GM21723 (cell line): ENCODE data around the gene COL9A3.
"Not testable (repeated sequence)": the region's sequence is repeated elsewhere in the genome, so short reads cannot be mapped to it uniquely, and the experiment has no call there.

ENCODE experiments used
- ATAC-seq: cut with Tn5 transposase; IDR thresholded peaks from one replicate; pipeline ENCODE4 v1.9.1; 2021; ENCODE audit warnings: mild to moderate bottlenecking, moderate library complexity; ENCODE audit not compliant: unreplicated experiment

COL9A3 gene

DNA sequence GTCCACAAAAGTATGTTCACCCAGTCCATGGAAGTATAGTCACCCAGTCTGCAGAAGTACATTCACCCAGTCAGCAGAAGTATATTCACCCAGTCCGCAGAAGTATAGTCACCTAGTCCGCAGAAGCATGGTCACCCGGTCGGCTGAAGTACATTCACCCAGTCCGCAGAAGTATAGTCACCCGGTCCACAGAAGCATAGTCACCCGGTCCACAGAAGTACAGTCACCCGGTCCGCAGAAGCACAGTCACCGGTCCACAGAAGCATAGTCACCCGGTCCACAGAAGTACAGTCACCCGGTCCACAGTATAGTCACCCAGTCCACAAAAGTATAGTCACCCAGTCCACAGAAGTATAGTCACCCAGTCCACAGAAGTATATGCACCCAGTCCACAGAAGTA lies 36.0 kb downstream of the COL9A3 start:
- no peak for ATAC-seq

DNA sequence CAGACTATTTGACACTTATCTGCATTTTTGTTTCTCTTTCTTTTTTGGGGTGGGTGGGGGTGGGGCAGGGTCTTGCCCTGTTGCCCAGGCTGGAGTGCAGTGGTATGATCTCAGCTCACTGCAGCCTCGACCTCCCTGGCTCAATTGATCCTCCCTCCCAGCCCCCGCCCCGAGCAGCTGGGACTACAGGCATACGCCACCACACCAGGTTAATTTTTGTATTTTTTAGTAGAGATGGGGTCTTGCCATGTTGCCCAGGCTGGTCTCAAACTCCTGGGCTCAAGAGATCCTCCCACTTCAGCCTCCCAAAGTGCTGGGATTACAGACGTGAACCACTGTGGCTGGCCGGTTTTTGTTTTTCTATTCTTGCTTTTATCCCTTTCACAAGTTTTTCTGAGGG lies 36.5 kb downstream of the COL9A3 start:
- not testable (repeated sequence) for ATAC-seq

DNA sequence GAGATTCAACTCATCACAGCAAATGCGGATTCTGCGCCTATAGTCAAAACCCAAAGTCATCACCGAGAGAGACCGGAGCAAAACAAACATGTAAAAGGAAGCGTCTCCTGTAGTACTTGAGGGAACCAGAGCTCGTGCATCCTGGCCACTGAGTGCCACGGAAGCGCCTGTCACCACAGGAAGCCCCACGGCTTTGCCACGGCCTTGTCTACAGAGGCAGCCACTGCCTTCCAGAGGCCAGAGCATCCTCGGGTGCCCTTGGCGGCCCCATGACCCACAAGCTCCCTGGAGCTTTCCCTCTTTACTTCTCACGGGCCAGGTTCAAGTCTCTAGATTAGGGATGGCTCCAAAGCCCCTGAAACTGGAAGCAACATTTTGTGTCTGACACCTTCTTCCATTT lies 37.3 kb downstream of the COL9A3 start:
- ATAC-seq: no peak

DNA sequence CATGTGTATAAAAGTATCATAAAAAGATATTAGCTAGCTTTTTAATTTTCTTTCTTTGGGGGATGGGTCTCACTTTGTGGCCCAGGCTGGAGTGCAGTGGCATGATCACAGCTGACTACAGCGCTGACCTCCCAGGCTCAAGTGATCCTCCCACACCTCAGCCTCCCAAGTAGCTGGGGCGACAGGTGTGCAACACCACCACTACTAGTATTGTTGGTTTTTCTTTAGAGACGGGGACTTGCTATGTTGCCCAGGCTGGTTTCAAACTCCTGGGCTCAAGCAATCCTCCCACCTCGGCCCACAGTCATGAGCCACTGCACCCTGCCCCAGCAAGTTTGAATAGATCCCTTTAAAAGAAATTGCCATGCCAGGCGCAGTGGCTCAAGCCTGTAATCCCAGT lies 38.3 kb downstream of the COL9A3 start:
- no peak for ATAC-seq

DNA sequence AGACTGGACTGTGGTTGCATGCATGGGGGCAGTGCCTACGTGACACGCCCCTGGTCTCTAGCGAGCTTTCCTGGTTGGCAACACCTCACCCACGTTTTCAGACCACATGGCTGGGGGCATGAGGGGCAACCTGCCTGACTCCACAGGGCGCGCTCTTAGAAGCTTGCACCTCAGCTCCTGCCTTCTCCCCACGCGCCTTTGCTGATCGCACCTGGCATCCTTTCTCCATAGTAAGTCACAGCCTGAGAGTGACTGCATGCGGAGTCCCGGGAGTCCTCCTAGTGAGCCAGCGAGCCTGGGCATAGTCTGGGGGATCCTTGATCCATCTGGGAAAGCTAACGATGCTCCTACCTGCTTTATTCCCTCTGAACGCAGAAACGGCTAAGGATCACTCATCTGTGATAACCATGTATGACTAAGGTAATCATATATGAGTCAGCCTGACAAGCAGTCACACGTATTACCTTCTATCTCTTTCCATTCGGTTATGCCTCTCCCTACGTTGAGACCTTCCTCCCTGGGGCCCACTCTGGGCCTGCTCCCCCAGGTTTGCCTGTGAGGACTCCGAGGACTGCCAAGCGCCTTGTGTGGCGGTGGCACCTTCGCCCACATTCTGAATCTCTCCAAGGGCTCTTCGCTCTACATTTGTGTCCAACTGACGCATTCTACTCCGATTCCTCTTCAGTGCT lies 40.2 kb downstream of the COL9A3 start:
- no peak for ATAC-seq

DNA sequence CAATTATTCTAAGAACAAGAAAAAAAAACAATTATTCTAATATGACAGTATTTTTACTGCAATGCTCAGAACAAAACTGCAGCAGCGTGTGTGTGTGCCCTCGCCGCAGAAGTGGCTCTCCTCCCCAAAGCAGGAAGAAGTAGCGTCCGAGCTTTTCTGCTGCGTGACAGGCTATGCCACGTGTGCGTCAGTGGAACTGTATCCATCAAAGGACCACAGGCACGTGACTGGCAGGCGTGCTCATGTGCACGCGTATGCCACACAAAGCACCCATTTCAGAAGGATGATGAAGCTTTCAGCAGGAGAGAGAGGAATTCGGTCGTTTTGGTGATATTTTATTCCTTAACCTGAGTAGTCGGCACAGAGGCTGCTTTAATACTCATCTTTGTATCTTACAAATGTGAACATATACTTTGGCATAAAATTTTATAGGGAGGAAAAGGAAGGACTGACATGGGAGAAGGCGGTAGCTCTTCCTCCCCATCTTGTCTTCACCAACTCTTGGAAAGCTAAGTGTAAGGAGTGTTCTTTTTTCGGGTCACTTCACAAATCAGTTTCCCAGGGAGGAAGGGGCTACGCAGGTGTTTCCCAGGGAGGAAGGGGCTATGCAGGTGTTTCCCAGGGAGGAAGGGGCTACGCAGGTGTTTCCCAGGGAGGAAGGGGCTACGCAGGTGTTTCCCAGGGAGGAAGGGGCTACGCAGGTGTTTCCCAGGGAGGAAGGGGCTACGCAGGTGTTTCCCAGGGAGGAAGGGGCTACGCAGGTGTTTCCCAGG lies 41.4 kb downstream of the COL9A3 start:
- ATAC-seq: no peak

DNA sequence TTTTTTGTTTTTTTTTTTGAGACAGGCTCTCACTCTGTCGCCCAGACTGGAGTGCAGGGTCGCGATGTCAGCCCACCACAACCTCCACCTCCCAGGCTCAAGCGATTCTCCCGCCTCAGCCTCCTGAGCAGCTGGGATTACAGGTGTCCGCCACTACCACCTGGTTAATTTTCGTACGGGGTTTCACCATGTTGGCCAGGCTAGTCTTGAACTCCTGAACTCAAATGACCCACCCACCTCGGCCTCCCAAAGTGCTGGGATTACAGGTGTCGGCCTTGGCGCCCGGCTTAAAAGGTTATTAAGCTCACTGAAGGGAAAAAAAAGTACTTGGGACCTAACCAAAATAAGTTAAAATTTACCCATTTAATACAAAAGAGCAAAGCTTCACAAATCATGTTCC lies 42.9 kb downstream of the COL9A3 start:
- no peak for ATAC-seq

DNA sequence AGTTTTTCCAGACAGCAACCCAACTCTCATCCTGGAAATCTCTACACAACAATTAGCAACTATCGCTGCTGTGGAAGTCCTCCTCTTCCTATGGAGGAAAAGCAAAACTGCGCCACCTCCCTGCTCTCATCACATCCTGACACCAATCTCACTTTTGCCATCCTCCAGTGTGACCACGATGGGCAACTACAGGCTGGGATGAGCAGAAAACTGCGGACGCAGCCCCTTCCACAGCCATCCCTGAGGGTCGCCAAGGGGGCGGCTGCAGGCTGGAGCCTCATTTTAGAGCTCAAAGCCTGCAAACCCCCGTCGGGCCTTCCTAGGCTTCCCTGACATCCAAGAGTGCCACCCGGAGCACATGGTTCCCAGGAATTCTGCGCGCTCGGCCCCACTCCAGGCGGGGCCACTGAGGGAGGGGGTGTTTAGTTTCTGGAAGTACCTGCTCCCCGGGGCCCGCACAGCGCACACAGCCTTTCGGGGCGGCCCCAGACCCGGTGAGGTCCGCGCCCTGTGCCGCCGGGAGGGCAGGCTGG lies 43.6 kb downstream of the COL9A3 start:
- no peak for ATAC-seq

DNA sequence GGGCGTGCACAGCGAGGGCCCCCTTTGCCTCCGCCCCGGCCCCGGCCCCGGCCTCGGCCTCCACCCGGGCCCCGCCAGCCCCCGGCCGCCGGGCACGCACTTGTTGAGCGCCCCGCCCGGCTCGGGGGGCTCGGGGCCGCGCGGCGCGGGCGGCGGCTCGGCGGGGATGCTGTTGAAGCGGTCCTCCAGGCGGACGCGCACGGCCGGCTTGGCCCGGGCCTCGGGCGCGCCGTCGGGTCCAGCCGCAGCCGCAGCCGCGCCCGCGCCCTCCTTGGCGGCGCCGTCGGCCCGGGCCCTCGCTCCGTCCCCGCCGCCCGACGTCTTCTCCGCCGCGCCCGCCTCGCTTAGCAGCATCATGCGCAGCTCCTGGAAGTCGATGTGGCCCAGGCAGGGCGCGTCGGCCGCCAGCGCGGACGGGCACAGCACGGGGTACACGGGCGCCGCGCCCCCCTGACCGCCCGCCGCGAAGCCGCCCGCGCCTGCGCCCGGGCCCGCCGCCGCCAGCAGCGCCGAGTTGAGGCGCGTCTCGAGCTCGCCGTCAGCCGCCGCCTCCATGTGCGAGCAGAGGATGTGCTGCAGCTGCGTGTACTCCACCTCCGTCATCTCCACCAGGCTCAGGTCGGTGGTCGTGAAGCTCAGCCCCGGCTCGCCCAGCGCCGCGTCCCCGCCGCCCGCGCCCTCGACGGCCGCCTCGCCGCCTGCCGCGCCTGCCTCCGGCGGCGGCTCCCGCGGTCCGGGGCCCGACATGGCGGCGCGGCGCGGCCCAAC lies 44.3 kb downstream of the COL9A3 start:
- ATAC-seq: peak; percentile 41

DNA sequence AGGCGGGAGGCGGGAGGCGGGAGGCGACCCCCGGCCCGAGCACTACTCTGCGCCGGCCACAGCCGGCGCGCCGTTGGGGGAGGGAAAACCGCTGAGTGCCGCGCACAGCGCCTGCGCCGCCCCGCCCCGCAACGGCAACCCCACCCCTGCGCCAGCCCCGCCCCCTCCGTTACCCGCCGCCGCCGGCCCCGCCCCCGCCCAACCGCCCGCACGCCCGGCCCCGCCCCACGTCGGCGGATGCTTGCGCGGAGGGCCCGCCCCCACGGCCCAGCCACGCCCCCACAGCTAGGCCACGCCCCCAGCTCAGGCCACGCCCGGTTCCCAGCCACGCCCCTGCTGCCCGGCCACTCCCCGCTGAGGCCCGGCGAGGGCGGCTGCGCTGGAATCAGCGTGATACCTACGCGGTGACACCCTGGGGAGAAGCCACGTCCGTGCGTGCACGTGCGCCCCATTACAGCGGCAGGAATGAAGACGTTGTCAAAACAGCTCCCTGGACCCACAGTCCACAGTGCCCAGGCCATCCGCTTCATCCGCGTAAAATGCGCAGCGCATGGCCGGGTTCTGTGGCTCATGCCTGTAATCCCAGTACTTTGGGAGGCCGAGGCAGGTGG lies 45.0 kb downstream of the COL9A3 start, which contains the start of gene TCFL5:
Gene TCFL5 (minus strand): TSS at position 97 of the 611 bp plus-strand sequence. CDS start 152 bp downstream, outside the sequence.
- peak; percentile 59 for ATAC-seq

DNA sequence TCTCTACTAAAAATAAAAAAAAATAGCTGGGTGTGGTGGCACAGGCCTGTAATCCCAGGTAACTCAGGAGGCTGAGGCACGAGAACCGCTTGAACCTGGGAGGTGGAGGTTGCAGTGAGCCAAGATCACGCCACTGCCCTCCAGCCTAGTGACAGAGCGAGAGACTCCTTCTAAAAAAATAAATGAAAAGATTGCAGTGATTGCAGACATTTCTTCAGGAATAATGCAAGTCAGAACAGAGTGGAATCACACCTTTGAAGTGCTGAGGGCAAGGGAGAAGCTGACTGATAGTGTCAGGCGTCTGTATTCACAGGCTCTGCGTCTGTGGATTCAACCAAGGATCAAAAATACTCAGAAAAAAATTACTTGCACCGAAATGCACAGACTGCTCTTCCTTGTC lies 47.4 kb downstream of the COL9A3 start:
- no peak for ATAC-seq

DNA sequence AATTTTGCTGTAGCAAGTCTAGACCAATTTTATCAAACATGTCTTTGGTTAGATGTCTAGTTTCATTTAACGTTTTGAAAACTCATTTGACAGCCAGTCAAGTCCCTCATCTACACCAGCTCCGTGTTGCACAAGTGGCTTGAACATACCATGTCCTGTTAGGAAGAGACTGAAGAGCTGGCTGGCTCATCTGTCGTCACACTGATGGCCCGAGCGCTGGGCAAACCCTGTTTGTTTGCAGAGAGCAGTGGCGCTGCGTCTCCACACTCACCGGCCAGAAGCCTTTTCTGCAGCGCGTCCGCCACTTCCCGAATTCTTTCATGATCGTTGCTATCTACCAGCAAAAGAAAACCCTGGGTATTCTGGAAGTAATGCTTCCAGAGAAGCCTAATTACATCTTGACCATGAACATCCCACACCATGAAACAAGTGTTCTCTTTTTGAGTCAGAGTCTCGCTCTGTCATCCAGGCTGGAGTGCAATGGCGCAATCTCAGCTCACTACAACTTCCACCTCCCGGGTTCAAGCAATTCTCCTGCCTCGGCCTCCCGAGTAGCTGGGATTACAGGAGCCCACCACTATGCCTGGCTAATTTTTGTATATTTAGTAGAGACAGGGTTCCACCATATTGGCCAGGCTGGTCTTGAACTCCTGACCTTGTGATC lies 55.5 kb downstream of the COL9A3 start:
- no peak for ATAC-seq

DNA sequence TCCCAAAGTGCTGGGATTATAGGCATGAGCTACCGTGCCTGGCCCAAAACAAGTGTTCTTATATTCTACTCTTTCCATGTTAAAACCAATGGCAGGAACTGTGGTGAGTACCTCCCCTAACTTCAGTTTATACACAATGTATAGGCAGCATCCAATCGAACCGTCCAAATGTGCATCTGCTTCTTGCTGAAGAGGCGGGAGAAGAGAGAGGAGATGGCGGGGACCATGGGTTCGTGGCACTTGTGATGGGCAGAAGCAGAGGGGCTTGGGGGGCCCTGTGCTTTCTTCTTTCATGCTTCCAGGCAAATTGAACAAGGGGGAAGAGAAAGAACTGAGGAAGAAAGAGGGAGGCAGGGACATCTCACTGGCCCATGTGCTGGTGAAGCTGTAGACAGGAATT lies 56.0 kb downstream of the COL9A3 start:
- no peak for ATAC-seq

DNA sequence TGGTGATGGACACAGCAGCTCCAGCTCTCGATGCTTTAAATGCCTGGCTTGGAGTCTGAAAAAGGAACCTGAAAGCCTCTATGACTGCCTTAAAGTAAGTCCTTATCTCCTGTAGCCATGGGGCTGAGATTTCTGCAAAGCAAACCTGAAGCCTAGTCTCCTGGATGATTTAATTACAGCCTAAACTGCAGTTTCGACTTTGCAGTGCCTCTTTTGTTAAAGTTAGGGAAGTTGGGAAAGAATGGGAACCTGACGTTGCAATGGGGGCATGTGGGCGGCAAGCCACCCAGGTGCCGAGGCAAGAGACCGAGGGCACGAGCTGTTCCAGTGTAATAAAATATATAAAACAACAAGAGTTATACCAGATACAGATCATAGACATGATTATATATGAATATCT lies 56.4 kb downstream of the COL9A3 start:
- no peak for ATAC-seq

DNA sequence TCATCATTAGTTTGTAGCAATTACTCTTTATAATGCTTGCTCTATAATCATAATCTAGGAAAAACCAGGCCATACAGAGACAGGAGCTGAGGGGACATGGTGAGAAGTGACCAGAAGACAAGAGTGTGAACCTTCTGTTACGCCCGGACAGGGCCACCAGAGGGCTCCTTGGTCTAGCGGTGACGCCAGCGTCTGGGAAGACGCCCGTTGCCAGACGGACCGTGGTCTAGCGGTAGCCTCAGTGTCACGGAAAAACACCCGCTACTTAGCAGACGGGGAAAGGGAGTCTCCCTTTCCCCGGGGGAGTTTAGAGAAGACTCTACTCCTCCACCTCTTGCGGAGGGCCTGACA lies 56.8 kb downstream of the COL9A3 start:
- ATAC-seq: not testable (repeated sequence)

DNA sequence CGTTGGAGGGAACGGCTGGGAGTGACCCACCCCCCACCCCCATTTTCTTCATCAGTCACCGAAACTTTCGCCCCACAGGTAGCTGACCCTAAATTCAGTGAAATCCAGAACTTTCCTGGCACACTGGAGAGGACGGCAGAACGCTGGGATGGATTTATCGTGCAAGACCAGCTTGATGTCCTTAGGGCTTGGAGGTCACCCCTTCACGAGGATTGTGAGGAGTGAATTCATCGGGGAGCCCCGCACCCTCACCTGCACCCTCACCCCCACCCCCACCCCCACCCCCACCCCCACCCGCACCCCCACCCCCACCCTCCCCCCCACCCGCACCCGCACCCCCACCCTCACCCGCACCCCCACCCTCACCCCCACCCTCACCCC lies 58.1 kb downstream of the COL9A3 start:
- no peak for ATAC-seq

DNA sequence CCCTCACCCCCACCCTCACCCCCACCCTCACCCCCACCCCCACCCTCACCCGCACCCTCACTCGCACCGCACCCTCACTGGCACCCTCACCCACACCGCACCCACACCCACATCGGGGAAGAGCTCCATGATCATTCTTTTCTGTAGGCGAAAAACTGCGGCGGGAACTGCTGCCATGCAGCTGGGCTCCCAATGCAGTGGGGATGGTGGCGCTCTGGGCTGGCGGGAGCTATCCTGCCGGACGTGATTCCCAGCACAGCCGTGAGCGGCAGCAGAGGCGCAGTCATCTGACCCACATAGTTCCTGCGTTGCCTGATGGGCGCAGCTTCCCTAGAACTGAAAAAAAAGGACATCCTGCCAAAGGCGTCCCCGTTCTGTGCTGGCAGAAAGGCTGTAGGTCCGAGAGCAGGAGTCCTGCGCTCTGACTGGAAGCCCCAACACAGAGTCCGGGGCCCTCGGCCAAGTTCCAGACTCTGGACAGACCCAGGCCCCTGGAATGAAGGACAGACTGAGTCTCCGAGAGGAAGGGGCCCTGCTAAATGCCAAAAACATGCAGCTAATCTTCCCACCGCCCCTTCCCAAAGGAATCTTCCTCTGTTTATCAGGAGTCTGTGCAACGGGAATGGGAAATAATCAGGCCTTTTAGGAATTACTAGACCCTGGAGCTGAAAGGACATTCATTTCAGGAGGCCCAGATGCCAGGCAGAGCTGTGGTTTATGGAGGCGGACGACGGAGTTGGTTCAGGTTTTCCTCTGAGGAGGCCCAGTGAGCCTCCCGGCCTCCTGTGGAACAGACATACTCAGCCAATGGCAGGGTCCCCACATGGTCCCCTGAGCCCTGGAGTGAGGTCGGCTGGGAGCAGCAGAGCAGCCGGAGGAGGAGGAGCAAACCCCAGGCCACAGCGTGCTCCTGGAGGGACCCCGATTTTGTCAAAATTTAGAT lies 58.8 kb downstream of the COL9A3 start:
- no peak for ATAC-seq

DNA sequence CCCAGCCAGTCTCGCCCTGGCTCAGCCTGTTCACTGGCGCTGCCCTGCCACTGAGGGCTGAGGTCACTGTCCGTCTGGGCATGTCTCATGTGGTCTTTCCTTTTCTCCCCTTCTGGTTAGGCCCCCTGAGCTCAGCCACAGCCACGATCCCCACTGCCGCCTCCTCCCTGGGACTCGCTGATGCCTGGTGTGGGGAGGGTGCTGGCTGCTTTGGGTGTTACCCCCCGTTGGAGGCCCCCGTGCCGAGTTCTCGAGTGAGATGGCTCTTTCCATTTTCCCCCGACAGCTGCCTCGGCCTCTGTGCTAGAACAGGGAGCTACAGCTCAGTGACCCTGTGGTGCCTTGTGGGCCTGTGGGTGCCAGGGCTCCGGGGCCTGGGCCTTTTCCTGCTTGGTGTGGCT lies 59.7 kb downstream of the COL9A3 start:
- no peak for ATAC-seq
